GM12873 (cell line): Measurements from ENCODE around the gene CAPSL.

Experiments used
- TF ChIP-seq, protein P1 (sequence below): IDR thresholded peaks from 2 replicates; pipeline ENCODE4 v1.5.1; 2012; ENCODE audit warnings: low read depth, mild to moderate bottlenecking, moderate library complexity, low read length, control low read depth; ENCODE audit not compliant: insufficient read depth; ENCODE audit errors: missing control alignments

The CAPSL gene

DNA sequence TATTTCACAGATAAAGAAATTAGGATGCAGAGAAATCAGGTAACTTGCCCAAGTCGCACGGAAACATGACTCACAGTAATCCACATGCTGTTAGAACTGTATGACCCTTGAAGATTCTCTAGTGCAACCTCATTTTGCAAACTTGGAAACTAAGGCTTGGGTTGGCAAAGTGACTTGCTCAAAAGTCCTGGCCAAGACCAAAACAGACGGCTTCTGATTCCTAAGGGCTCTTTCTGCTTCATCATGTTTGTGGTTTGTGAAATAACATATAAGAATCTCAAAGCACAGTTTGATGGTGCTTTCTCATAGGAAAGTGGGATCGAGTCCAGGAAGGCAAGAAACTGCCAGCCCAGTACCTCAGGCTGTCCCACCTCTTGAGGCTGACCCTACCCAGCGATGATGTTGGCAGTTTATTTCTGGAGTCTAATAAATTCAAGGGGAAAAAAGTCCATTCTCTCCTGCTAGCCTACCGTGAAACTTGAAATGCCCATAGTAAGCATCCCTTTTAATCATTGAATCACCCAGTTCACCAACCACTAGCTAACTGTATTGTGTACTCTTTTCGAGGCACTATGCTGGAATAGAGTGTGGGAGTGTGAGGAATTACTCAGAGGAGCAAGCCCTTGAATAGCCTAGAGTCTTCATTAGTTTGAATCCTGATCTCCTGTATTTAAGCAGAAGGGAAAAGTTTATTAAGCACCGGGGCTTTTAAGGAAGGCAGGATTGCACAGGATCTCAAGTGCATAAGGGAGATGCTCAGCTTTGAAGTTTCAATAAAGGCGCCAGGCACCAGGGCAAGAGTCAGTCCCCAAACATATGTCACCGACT, 14.1 kb downstream of the CAPSL start:
- TF ChIP-seq, protein P1, sequence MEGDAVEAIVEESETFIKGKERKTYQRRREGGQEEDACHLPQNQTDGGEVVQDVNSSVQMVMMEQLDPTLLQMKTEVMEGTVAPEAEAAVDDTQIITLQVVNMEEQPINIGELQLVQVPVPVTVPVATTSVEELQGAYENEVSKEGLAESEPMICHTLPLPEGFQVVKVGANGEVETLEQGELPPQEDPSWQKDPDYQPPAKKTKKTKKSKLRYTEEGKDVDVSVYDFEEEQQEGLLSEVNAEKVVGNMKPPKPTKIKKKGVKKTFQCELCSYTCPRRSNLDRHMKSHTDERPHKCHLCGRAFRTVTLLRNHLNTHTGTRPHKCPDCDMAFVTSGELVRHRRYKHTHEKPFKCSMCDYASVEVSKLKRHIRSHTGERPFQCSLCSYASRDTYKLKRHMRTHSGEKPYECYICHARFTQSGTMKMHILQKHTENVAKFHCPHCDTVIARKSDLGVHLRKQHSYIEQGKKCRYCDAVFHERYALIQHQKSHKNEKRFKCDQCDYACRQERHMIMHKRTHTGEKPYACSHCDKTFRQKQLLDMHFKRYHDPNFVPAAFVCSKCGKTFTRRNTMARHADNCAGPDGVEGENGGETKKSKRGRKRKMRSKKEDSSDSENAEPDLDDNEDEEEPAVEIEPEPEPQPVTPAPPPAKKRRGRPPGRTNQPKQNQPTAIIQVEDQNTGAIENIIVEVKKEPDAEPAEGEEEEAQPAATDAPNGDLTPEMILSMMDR, result no peak

DNA sequence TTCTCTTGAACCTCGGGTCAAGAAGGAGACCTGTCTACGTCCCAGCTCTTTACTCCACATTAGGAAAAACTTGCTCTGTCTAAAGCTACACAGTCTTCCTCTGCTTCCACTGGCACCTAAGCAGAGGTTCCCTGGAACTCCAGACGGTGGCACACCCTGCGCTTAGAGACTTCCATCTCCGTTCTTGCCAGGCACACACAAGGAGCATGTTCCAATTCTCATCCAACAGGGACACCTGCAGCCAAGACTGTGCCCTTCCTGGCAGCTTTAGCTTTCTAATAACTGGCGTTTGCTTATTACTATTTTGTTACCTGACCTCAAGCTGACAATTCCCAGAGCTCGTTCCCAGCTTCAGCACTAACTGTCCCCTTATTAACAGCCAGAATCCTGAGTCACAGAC, 16.0 kb downstream of the CAPSL start:
- TF ChIP-seq, protein P1, result no peak

GRCh38 chr5:35921930-35922329, 16.5 kb downstream of the CAPSL start:
- TF ChIP-seq, protein P1, result no peak

GRCh38 chr5:35920890-35921289, 17.5 kb downstream of the CAPSL start:
- TF ChIP-seq, protein P1, result peak; percentile 7

DNA sequence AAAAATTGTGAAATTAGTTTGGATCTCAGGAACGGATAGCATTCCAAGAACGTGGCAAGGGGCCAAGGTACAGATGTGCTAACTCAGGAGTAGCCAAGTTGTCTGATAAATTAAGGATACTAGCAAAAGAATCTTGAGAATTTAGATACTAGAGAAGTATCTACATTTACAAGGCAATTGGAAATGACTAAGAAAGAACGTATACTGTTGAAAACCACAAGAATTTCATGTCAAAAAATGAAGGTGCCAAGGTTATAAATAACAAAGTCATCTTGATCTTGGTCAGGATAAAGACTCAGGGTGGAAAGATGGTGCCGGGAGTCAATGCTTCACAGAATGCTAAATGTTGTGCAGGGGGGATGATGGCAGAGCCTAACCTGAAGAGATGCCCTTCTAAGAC, 19.2 kb downstream of the CAPSL start:
- TF ChIP-seq, protein P1, result no peak

GRCh38 chr5:35908814-35909213, 29.6 kb downstream of the CAPSL start:
- TF ChIP-seq, protein P1, result no peak

- TF ChIP-seq, protein P1, result no peak
Measured at GRCh38 chr5:35908228-35908627, 30.2 kb downstream of the CAPSL start.
